Endothelial cell of umbilical vein (primary cell): ENCODE results near the gene RMND5A. TPM values are rescaled to one million over a fixed set of nuclear protein-coding genes. Genes with fewer than 3 reads are reported as not detected.

Experiments used
- BruUV-seq: library from RNA; stranded (reverse); fragments of 400-500 nt; replicated peaks from 2 replicates; lab custom pipeline; 2021; lab: Mats Ljungman, UMichigan
- CTCF ChIA-PET: fragments of 300-600, 350-600 bp; sonication (Branson Sonifier 250); formaldehyde crosslinking; loops from one replicate; lab custom pipeline; 2021; ENCODE audit warnings: antibody characterized with exemption, inconsistent platforms; lab: Charles Lee
- POLR2A ChIA-PET: fragments of 300-600, 350-600 bp; sonication (Branson Sonifier 250); formaldehyde crosslinking; loops from one replicate; lab custom pipeline; 2021; ENCODE audit warnings: antibody characterized with exemption, inconsistent platforms; lab: Charles Lee
- DNase-seq: peaks from one replicate; pipeline ENCODE4 v3.0.0-alpha.2; 2011; ENCODE audit warnings: low read depth, low spot score
- FAIRE-seq: peaks from 2 replicates; lab custom pipeline; 2011; peaks lifted over from hg19 to GRCh38; lab: Jason Lieb, UNC
- H2AFZ ChIP-seq: 2 replicates; pipeline ENCODE4 v1.6.0; 2012; ENCODE audit warnings: low read depth, low read length, control low read depth, inconsistent platforms
- H3K27ac ChIP-seq: 2 replicates; pipeline ENCODE4 v1.5.1; 2011; ENCODE audit warnings: low read depth, mild to moderate bottlenecking, control low read depth, low read length, moderate library complexity; ENCODE audit not compliant: insufficient read depth
- H3K27me3 ChIP-seq, 2 experiments: 2 replicates each; pipeline versions ENCODE4 v1.6.0 to v1.6.1; 2011; ENCODE audit warnings: low read length in 2 of 2, mixed read lengths in 1 of 2; ENCODE audit not compliant: control insufficient read depth in 2 of 2, insufficient read depth in 2 of 2
- H3K36me3 ChIP-seq, 2 experiments: 2 replicates in 1 of 2; 3 replicates in 1 of 2; pipeline ENCODE4 v1.5.1; 2011; ENCODE audit warnings: low read length in 2 of 2, mild to moderate bottlenecking in 1 of 2, moderate library complexity in 1 of 2; ENCODE audit not compliant: control insufficient read depth in 2 of 2, insufficient read depth in 2 of 2; ENCODE audit errors: extremely low read depth in 1 of 2
- H3K4me1 ChIP-seq: 3 replicates; pipeline ENCODE4 v1.5.1; 2011; ENCODE audit warnings: mild to moderate bottlenecking, low read length; ENCODE audit not compliant: control insufficient read depth, insufficient read depth; ENCODE audit errors: extremely low read depth
- H3K4me2 ChIP-seq: 2 replicates; pipeline ENCODE4 v1.6.1; 2011; ENCODE audit warnings: low read length, control low read depth, mixed read lengths; ENCODE audit not compliant: insufficient read depth
- H3K4me3 ChIP-seq, 3 experiments: fragments of 200-600 bp in 1 of 3; sonication (generic), shearing (Covaris generic) in 1 of 3; replicated peaks in 1 of 3; 2 replicates each; pipeline ENCODE4 v1.5.1; 2011 to 2016; ENCODE audit warnings: control low read depth in 3 of 3, low read length in 3 of 3, mild to moderate bottlenecking in 2 of 3, inconsistent platforms in 1 of 3, low read depth in 1 of 3, moderate library complexity in 1 of 3; ENCODE audit not compliant: insufficient read depth in 1 of 3
- H3K79me2 ChIP-seq: 2 replicates; pipeline ENCODE4 v1.6.0; 2012; ENCODE audit warnings: low read length, inconsistent platforms; ENCODE audit not compliant: control insufficient read depth, insufficient read depth
- H3K9ac ChIP-seq: replicated peaks from 2 replicates; pipeline ENCODE3; 2011; ENCODE audit warnings: low read length, control low read depth; ENCODE audit not compliant: insufficient read depth; ENCODE audit errors: extremely low read depth
- H3K9me1 ChIP-seq: replicated peaks from 3 replicates; pipeline ENCODE4 v1.6.0; 2011; ENCODE audit warnings: mild to moderate bottlenecking, low read length; ENCODE audit not compliant: control insufficient read depth, insufficient read depth; ENCODE audit errors: extremely low read depth
- H3K9me3 ChIP-seq: replicated peaks from 2 replicates; pipeline ENCODE4 v1.5.1; 2012; ENCODE audit warnings: low read length, inconsistent platforms; ENCODE audit not compliant: control insufficient read depth, insufficient read depth
- H4K20me1 ChIP-seq: replicated peaks from 2 replicates; pipeline ENCODE3; 2011; ENCODE audit warnings: mild to moderate bottlenecking, low read length; ENCODE audit not compliant: control insufficient read depth, insufficient read depth; ENCODE audit errors: extremely low read depth
- CTCF ChIP-seq, 2 donors: IDR thresholded peaks; 1 replicate in 1 of 2; 2 replicates in 1 of 2; pipeline ENCODE4 v1.5.1; 2011; ENCODE audit warnings: low read length in 2 of 2, mild to moderate bottlenecking in 2 of 2, moderate library complexity in 2 of 2, control low read depth in 1 of 2, inconsistent platforms in 1 of 2, low read depth in 1 of 2; ENCODE audit not compliant: insufficient read depth in 1 of 2; ENCODE audit errors: extremely low read depth in 1 of 2
- EZH2 ChIP-seq: IDR thresholded peaks from 2 replicates; pipeline ENCODE4 v1.6.1; 2012; ENCODE audit warnings: borderline replicate concordance, low read depth, mild to moderate bottlenecking, moderate library complexity, low read length, inconsistent platforms; ENCODE audit not compliant: severe bottlenecking
- FOS ChIP-seq: IDR thresholded peaks from 2 replicates; pipeline ENCODE4 v1.6.1; 2011; ENCODE audit warnings: mild to moderate bottlenecking, low read length, moderate library complexity, borderline replicate concordance; ENCODE audit not compliant: insufficient read depth
- JUN ChIP-seq: IDR thresholded peaks from 2 replicates; pipeline ENCODE4 v1.6.1; 2011; ENCODE audit warnings: borderline replicate concordance, low read depth; ENCODE audit not compliant: insufficient read length, insufficient read depth
- MYC ChIP-seq: IDR thresholded peaks from one replicate; pipeline ENCODE4 v1.6.1; 2011; ENCODE audit warnings: mild to moderate bottlenecking, low read depth, low read length
- dilution Hi-C: fragments of 300-500 bp; cut with MboI; formaldehyde crosslinking; loops from one replicate; pipeline ENCODE4 v1.15.0; 2019; ENCODE audit warnings: low sequenced_read_pairs; ENCODE audit not compliant: extremely low pct_ligation_motif_present
- intact Hi-C: fragments of 100-400 bp; cut with micrococcal nuclease; formaldehyde crosslinking; loops from one replicate; pipeline ENCODE4 v1.10.0; 2022
- polyA plus RNA-seq, 4 experiments: library from polyadenylated mRNA; depleted of rRNA in 3 of 4; stranded (reverse) in 3 of 4; unstranded in 1 of 4; fragments of >200 nt; gene quantifications; 2 replicates each; pipeline versions ENCODE4 v1.2.1 to v1.2.3, GENCODE V29; 2011 to 2012; ENCODE audit warnings: missing spikeins in 1 of 4
- total RNA-seq: library from RNA; stranded (reverse); gene quantifications from 2 replicates; pipeline ENCODE4 v1.2.3, GENCODE V29; 2021

RMND5A gene
- total and polyA plus RNA-seq, 2 donors (not counting 3 experiments of a cell fraction or from before 2014, with no cell fraction given) = 10.8 to 21.5 TPM

- Histone ChIP-seq H2AFZ (peak overlapping the region; percentile 83), H3K27ac (peak overlapping the region; percentile 24), H3K79me2 (no peaks in the 10 kb centered on the region), H3K27me3 (no peaks in the 10 kb centered on the region), H3K4me1 (peaks cover 11% of the 10 kb centered on the region), H3K4me2 (peak overlapping the region; percentile 64), H3K36me3 (no peaks in the 10 kb centered on the region), H3K9me1 (no peaks in the 10 kb centered on the region), H4K20me1 (no peaks in the 10 kb centered on the region), H3K9me3 (no peaks in the 10 kb centered on the region), H3K4me3 (no peak overlapping the region), H3K9ac (no peak overlapping the region)
- POLR2A ChIA-PET = no interaction called here
- DNase-seq = peak; percentile 77
- no TSS peak for BruUV-seq
- CTCF ChIA-PET = interaction anchor here (1.0 kb wide), 1 partner anchor 30 kb away, joined by 3 read pairs; no protein-coding TSS in a partner anchor
- intact Hi-C loops = no loop called here
- peak; percentile 35 for FAIRE-seq
- TF ChIP-seq MYC (no peak), JUN (peak; percentile 60), FOS (peak; percentile 71)
- dilution Hi-C loops = no loop called here
Measured at GRCh38 chr2:86704459-86704971, 15.6 kb upstream of the RMND5A start.

GRCh38 chr2:86706220-86706619, 13.9 kb upstream of the RMND5A start:
- no peaks in the 10 kb centered on the region for H3K9me1 ChIP-seq
- H4K20me1 ChIP-seq = no peaks in the 10 kb centered on the region
- H3K36me3 ChIP-seq = no peaks in the 10 kb centered on the region
- H3K4me2 ChIP-seq = no peak overlapping the region
- dilution Hi-C loops (no loop called here), intact Hi-C loops (no loop called here)
- TF ChIP-seq EZH2 (no peak), CTCF (IDR thresholded peaks at IDR 0.05; ENCODE audit: extremely low read depth in 1 of 2, insufficient read depth in 1 of 2, low read depth in 1 of 2, low read length in 2 of 2) (no peak), FOS (no peak), MYC (no peak)
- POLR2A ChIA-PET = no interaction called here
- H3K9me3 ChIP-seq = no peaks in the 10 kb centered on the region
- H3K9ac ChIP-seq = no peak overlapping the region
- DNase-seq = no peak
- H3K4me1 ChIP-seq = peaks cover 11% of the 10 kb centered on the region
- no peak overlapping the region for H3K4me3 ChIP-seq
- BruUV-seq = no TSS peak
- no peaks in the 10 kb centered on the region for H3K27me3 ChIP-seq
- CTCF ChIA-PET = no interaction called here
- FAIRE-seq = no peak
- H3K27ac ChIP-seq = no peak overlapping the region
- no peak overlapping the region for H2AFZ ChIP-seq
- no peaks in the 10 kb centered on the region for H3K79me2 ChIP-seq
